ENCODE results near the gene TTC29.
A peak's percentile ranks its signal among the peaks of the same experiment; 100 is the strongest.

Gene TTC29

GRCh38 chr4:146945556-146946374, at the start of gene TTC29:
Gene TTC29, minus strand, starts transcription at chr4:146945864. Its CDS starts 5,969 bp downstream, at chr4:146939895.
- Histone ChIP-seq H3K27ac (no peak within 1 kb of the TSS), H3K4me3 (peak within 1 kb of the TSS; percentile 49 to 53), H3K36me3 (no peaks in the 10 kb centered on the region), H3K27me3 (no peaks in the 10 kb centered on the region), H3K4me1 (peaks cover 0 to 15% (median 13%) of the 10 kb centered on the region in 4 donors), H3K9me3 (no peaks in the 10 kb centered on the region)
- intact Hi-C loops (cut with DNase I; ENCODE audit: low total_unique reads): no loop called here
- DNase-seq: peak; percentile 89 to 92
- no peak for TF ChIP-seq CTCF (IDR thresholded peaks at IDR 0.05)

GRCh38 chr4:146981651-146982050, 36.0 kb upstream of the TTC29 start:
- no peaks in the 10 kb centered on the region for H3K9me3 ChIP-seq
- no peaks in the 10 kb centered on the region for H3K4me1 ChIP-seq
- no peaks in the 10 kb centered on the region for H3K36me3 ChIP-seq
- no peak overlapping the region for H3K27ac ChIP-seq
- no peak for DNase-seq
- no peak overlapping the region for H3K4me3 ChIP-seq
- TF ChIP-seq CTCF (IDR thresholded peaks at IDR 0.05): no peak
- intact Hi-C loops (cut with DNase I; ENCODE audit: low total_unique reads): no loop called here
- no peaks in the 10 kb centered on the region for H3K27me3 ChIP-seq

- H3K4me3 ChIP-seq: no peak overlapping the region
- no peak for TF ChIP-seq CTCF (IDR thresholded peaks at IDR 0.05)
- no peak overlapping the region for H3K27ac ChIP-seq
- intact Hi-C loops (cut with DNase I; ENCODE audit: low total_unique reads): no loop called here
- no peaks in the 10 kb centered on the region for H3K4me1 ChIP-seq
- H3K9me3 ChIP-seq: no peaks in the 10 kb centered on the region
- no peaks in the 10 kb centered on the region for H3K36me3 ChIP-seq
- no peaks in the 10 kb centered on the region for H3K27me3 ChIP-seq
- no peak for DNase-seq
Measured at GRCh38 chr4:146978641-146979040, 33.0 kb upstream of the TTC29 start.

GRCh38 chr4:146976145-146976544, 30.5 kb upstream of the TTC29 start:
- Histone ChIP-seq H3K27me3 (no peaks in the 10 kb centered on the region), H3K4me1 (no peaks in the 10 kb centered on the region), H3K36me3 (no peaks in the 10 kb centered on the region), H3K4me3 (no peak overlapping the region), H3K27ac (no peak overlapping the region), H3K9me3 (no peaks in the 10 kb centered on the region)
- no peak for TF ChIP-seq CTCF (IDR thresholded peaks at IDR 0.05)
- intact Hi-C loops (cut with DNase I; ENCODE audit: low total_unique reads): no loop called here
- no peak for DNase-seq

- Histone ChIP-seq H3K9me3 (no peaks in the 10 kb centered on the region), H3K27ac (no peak overlapping the region), H3K27me3 (no peaks in the 10 kb centered on the region), H3K4me3 (no peak overlapping the region), H3K4me1 (no peaks in the 10 kb centered on the region), H3K36me3 (no peaks in the 10 kb centered on the region)
- no peak for DNase-seq
- TF ChIP-seq CTCF (IDR thresholded peaks at IDR 0.05): no peak
- intact Hi-C loops (cut with DNase I; ENCODE audit: low total_unique reads): no loop called here
Measured at GRCh38 chr4:146975527-146975926, 29.9 kb upstream of the TTC29 start.

All from tibial artery (tissue), 4 donors.